ENCODE measurements around the gene A2M. TPM values are rescaled to one million over a fixed set of nuclear protein-coding genes. Genes with fewer than 3 reads are reported as not detected.

Gene A2M
- total RNA-seq, 1 donor from 2014 or later = 1.1 TPM

DNA sequence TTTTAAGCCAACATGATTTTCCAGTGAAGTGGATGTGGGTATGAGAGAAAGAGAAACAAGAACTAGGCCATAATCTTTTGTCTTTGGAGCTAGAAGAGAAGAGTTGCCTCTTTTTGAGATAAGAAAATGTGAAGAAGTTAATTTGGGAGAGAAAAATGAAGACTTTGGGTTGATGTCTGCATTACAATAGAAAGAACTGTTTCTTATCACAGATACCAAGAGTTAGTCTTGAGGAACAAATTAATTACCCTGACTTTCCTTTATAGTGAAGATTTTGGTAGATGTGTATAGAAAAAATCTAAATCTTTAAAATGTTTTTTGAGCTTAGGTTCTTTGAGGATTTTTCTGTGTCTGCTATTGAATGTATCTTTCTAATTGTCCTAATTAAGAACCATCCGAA, 4.2 kb downstream of the A2M start:
- no peak for TF ChIP-seq CTCF (IDR thresholded peaks at IDR 0.05; ENCODE audit: insufficient read depth, low read length, severe bottlenecking)
- Histone ChIP-seq H3K36me3 (ENCODE audit: control insufficient read depth, insufficient read depth, low read length) (no peaks in the 10 kb centered on the region), H3K4me3 (ENCODE audit: low read depth, low read length) (no peak overlapping the region), H3K27me3 (ENCODE audit: control insufficient read depth, insufficient read depth, low read length) (no peaks in the 10 kb centered on the region)
- DNase-seq (ENCODE audit: low read depth) (no peak), FAIRE-seq (no peak)

- FAIRE-seq (no peak), DNase-seq (ENCODE audit: low read depth) (no peak)
- no peak overlapping the region for H3K4me3 ChIP-seq (ENCODE audit: low read depth, low read length)
- H3K36me3 ChIP-seq (ENCODE audit: control insufficient read depth, insufficient read depth, low read length) = no peaks in the 10 kb centered on the region
- H3K27me3 ChIP-seq (ENCODE audit: control insufficient read depth, insufficient read depth, low read length) = no peaks in the 10 kb centered on the region
- no peak for TF ChIP-seq CTCF (IDR thresholded peaks at IDR 0.05; ENCODE audit: insufficient read depth, low read length, severe bottlenecking)
Observed at GRCh38 chr12:9109737-9110491, 5.8 kb downstream of the A2M start.

DNA sequence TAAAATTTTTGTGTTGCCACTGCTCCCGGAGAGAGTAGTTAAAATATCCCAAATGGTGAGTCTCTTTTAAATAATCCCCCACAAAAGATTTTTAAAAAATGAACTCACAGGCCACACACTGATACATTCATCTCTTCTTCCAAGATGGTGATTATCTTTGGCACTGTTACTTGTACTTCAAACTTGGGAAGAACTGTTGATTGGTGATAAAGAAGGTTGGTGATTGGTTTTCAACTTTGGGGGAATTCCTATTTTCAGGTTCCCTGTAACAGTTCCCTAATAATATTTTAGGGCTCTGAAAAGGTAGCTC, 6.6 kb downstream of the A2M start:
- no peak for TF ChIP-seq CTCF (IDR thresholded peaks at IDR 0.05; ENCODE audit: insufficient read depth, low read length, severe bottlenecking)
- Histone ChIP-seq H3K27me3 (ENCODE audit: control insufficient read depth, insufficient read depth, low read length) (no peaks in the 10 kb centered on the region), H3K4me3 (ENCODE audit: low read depth, low read length) (no peak overlapping the region), H3K36me3 (ENCODE audit: control insufficient read depth, insufficient read depth, low read length) (no peaks in the 10 kb centered on the region)
- FAIRE-seq (no peak), DNase-seq (ENCODE audit: low read depth) (no peak)

DNA sequence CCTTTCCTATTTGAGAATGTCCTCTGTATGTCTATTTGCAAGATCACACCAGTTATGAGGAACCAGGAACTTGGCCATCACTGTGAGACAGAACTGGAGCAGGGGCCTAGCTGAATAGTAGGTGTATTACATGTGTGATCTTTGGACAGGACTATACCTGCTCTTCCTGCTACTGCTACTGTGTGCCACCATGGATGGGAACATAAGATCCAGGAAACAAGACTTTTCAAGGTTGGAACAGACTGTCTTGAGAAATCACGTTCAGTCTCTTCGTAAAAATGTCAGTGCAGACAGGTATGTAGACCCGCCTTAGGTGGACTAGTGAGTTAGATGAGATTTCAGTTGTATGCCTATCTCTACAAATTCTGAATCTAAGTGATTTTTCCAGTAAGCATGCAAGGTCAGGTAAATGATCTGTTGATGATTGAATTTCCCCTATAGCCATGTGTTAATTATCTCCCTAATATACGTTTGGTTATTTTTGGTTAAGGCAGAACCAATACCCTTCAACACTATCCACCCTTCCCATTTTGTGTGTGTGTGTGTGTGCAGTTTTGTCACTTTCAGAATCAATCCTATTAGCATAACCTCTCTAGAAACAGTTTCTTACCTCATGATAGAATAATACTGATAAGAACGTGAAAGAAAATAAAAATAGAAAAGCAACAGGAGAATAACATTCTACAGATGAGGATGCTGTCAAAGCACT, 7.1 kb downstream of the A2M start:
- TF ChIP-seq CTCF (IDR thresholded peaks at IDR 0.05; ENCODE audit: insufficient read depth, low read length, severe bottlenecking) = no peak
- no peak for FAIRE-seq

GRCh38 chr12:9107542-9107873, 8.2 kb downstream of the A2M start:
- no peak for DNase-seq (ENCODE audit: low read depth)
- Histone ChIP-seq H3K27me3 (ENCODE audit: control insufficient read depth, insufficient read depth, low read length) (no peaks in the 10 kb centered on the region), H3K4me3 (ENCODE audit: low read depth, low read length) (no peak overlapping the region), H3K36me3 (ENCODE audit: control insufficient read depth, insufficient read depth, low read length) (no peaks in the 10 kb centered on the region)
- no peak for TF ChIP-seq CTCF (IDR thresholded peaks at IDR 0.05; ENCODE audit: insufficient read depth, low read length, severe bottlenecking)
- no peak for FAIRE-seq

More for the DNA sequence above, 7.1 kb downstream of the A2M start:
- H3K4me3 ChIP-seq (ENCODE audit: low read depth, low read length) = no peak overlapping the region
- DNase-seq (ENCODE audit: low read depth) = no peak
- no peaks in the 10 kb centered on the region for H3K36me3 ChIP-seq (ENCODE audit: control insufficient read depth, insufficient read depth, low read length)
- no peaks in the 10 kb centered on the region for H3K27me3 ChIP-seq (ENCODE audit: control insufficient read depth, insufficient read depth, low read length)
